Uterine smooth muscle cell (primary cell): ENCODE measurements around the gene ODF2L. TPM values are rescaled to one million over a fixed set of nuclear protein-coding genes. Genes with fewer than 3 reads are reported as not detected.

Experiments used
- total RNA-seq: library from RNA; depleted of rRNA; stranded (reverse); fragments of >200 nt; gene quantifications from 2 replicates; pipeline ENCODE4 v1.2.3, GENCODE V29; 2014

Gene ODF2L
- total RNA-seq: 27.2 and 31.0 TPM in 2 replicates

GRCh38 chr1:86395751-86396497 is at the start of gene ODF2L:
Gene ODF2L (minus strand): TSS chr1:86396323. CDS start chr1:86387027, 9,296 bp downstream.

GRCh38 chr1:86423873-86424272 is 27.8 kb upstream of the ODF2L start, which contains the start of gene CLCA2:
Gene CLCA2 (plus strand): TSS chr1:86424171. CDS start chr1:86424248, 77 bp downstream.

Other genes with a start within 250 kb of the ODF2L start
- 0.87 and 1.3 TPM in 2 replicates for gene COL24A1, start 239.6 kb downstream of the ODF2L start, total RNA-seq
- 0.11 and 0.25 TPM in 2 replicates for gene CLCA2, start 27.8 kb upstream of the ODF2L start, total RNA-seq
- under 0.01 TPM in 1 of 2 replicates, not detected in the other for gene CLCA1, start 72.6 kb upstream of the ODF2L start, total RNA-seq
- not detected in 2 replicates for gene CLCA4, start 150.8 kb upstream of the ODF2L start, total RNA-seq